Panc1 (cell line): Measurements from ENCODE around the gene HIF1A.

Experiments
- POLR2AphosphoS5 ChIP-seq: IDR thresholded peaks from 2 replicates; pipeline ENCODE4 v1.6.1; 2012; ENCODE audit warnings: mild to moderate bottlenecking, low read depth, low read length, moderate library complexity
- TF ChIP-seq, protein P1 (sequence below): fragments of 450-650 bp; IDR thresholded peaks from 2 replicates; pipeline ENCODE4 v1.5.1; 2017; ENCODE audit warnings: mild to moderate bottlenecking
- TF ChIP-seq, protein P2 (sequence below), 2 experiments: IDR thresholded peaks; 2 replicates each; pipeline ENCODE4 v1.6.1; 2011 to 2012; ENCODE audit warnings: low read depth in 2 of 2, control low read depth in 1 of 2, low read length in 1 of 2, mild to moderate bottlenecking in 1 of 2, moderate library complexity in 1 of 2; ENCODE audit not compliant: insufficient read depth in 1 of 2

DNA sequence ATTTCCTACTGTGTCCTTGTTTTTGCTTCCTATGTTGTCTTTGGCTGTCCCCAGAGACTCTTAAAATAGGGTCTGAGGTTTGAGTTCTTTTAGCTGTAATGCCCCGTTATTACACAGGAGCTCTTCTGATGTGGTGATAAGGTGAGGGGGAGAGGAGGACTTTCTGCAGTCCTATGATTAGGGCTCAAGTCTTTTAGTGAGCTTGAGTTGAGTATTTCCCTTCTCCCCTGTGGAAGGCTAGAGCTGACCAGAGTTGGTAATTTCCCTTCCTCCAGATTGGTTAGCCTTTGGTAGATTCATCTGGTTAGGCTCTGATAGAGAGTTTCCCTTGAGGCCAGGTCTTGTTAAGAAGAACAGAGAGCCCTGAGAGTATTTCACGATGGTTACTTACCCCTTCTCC lies 4.3 kb upstream of the HIF1A start:
- TF ChIP-seq, protein P1, sequence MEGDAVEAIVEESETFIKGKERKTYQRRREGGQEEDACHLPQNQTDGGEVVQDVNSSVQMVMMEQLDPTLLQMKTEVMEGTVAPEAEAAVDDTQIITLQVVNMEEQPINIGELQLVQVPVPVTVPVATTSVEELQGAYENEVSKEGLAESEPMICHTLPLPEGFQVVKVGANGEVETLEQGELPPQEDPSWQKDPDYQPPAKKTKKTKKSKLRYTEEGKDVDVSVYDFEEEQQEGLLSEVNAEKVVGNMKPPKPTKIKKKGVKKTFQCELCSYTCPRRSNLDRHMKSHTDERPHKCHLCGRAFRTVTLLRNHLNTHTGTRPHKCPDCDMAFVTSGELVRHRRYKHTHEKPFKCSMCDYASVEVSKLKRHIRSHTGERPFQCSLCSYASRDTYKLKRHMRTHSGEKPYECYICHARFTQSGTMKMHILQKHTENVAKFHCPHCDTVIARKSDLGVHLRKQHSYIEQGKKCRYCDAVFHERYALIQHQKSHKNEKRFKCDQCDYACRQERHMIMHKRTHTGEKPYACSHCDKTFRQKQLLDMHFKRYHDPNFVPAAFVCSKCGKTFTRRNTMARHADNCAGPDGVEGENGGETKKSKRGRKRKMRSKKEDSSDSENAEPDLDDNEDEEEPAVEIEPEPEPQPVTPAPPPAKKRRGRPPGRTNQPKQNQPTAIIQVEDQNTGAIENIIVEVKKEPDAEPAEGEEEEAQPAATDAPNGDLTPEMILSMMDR: no peak
- TF ChIP-seq, protein P2, sequence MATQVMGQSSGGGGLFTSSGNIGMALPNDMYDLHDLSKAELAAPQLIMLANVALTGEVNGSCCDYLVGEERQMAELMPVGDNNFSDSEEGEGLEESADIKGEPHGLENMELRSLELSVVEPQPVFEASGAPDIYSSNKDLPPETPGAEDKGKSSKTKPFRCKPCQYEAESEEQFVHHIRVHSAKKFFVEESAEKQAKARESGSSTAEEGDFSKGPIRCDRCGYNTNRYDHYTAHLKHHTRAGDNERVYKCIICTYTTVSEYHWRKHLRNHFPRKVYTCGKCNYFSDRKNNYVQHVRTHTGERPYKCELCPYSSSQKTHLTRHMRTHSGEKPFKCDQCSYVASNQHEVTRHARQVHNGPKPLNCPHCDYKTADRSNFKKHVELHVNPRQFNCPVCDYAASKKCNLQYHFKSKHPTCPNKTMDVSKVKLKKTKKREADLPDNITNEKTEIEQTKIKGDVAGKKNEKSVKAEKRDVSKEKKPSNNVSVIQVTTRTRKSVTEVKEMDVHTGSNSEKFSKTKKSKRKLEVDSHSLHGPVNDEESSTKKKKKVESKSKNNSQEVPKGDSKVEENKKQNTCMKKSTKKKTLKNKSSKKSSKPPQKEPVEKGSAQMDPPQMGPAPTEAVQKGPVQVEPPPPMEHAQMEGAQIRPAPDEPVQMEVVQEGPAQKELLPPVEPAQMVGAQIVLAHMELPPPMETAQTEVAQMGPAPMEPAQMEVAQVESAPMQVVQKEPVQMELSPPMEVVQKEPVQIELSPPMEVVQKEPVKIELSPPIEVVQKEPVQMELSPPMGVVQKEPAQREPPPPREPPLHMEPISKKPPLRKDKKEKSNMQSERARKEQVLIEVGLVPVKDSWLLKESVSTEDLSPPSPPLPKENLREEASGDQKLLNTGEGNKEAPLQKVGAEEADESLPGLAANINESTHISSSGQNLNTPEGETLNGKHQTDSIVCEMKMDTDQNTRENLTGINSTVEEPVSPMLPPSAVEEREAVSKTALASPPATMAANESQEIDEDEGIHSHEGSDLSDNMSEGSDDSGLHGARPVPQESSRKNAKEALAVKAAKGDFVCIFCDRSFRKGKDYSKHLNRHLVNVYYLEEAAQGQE (IDR thresholded peaks at IDR 0.05; ENCODE audit: insufficient read depth in 1 of 2, low read depth in 2 of 2, low read length in 1 of 2): no peak
- no peak for TF ChIP-seq POLR2AphosphoS5
